NK-92 treated with Interleukin-12 subunit alpha and Interleukin-12 subunit beta, amount 100 ng/mL, for 24 hours (cell line): ENCODE data around the gene PALMD.
A peak's percentile ranks its signal among the peaks of the same experiment; 100 is the strongest.

Source experiments
- DNase-seq: peaks from one replicate; lab custom pipeline; 2025; lab: John Stamatoyannopoulos, UW

PALMD gene

GRCh38 chr1:99702221-99702620 is 56.3 kb downstream of the PALMD start:
- no peak for DNase-seq

- DNase-seq, result no peak
Observed at GRCh38 chr1:99704356-99704816, 58.5 kb downstream of the PALMD start.

- DNase-seq, result no peak
Observed at GRCh38 chr1:99705385-99705784, 59.5 kb downstream of the PALMD start.

GRCh38 chr1:99707535-99708142 is 61.7 kb downstream of the PALMD start:
- peak; percentile 4 for DNase-seq

GRCh38 chr1:99710994-99711393 is 65.1 kb downstream of the PALMD start:
- DNase-seq, result no peak

- no peak for DNase-seq
Observed at GRCh38 chr1:99713006-99713405, 67.1 kb downstream of the PALMD start.

- no peak for DNase-seq
Observed at GRCh38 chr1:99717005-99717404, 71.1 kb downstream of the PALMD start.

- no peak for DNase-seq
Observed at GRCh38 chr1:99723251-99723650, 77.3 kb downstream of the PALMD start.

- no peak for DNase-seq
Observed at GRCh38 chr1:99725996-99726395, 80.1 kb downstream of the PALMD start.

GRCh38 chr1:99726407-99726806 is 80.5 kb downstream of the PALMD start:
- DNase-seq, result no peak

- no peak for DNase-seq
Observed at GRCh38 chr1:99726818-99727217, 80.9 kb downstream of the PALMD start.

GRCh38 chr1:99727575-99728185 is 81.8 kb downstream of the PALMD start:
- DNase-seq, result no peak

GRCh38 chr1:99728494-99729235 is 82.8 kb downstream of the PALMD start:
- no peak for DNase-seq

GRCh38 chr1:99731384-99731783 is 85.5 kb downstream of the PALMD start:
- no peak for DNase-seq

GRCh38 chr1:99735852-99736251 is 89.9 kb downstream of the PALMD start:
- no peak for DNase-seq

GRCh38 chr1:99737016-99737415 is 91.1 kb downstream of the PALMD start:
- DNase-seq, result no peak

GRCh38 chr1:99738858-99739465 is 93.0 kb downstream of the PALMD start:
- no peak for DNase-seq

- no peak for DNase-seq
Observed at GRCh38 chr1:99740141-99740540, 94.2 kb downstream of the PALMD start.
